ENCODE results near the gene VGLL4.
"Not testable (repeated sequence)": the region's sequence is repeated elsewhere in the genome, so short reads cannot be mapped to it uniquely, and the experiment has no call there.

The VGLL4 gene

GRCh38 chr3:11643605-11644087, at the start of gene VGLL4:
Gene VGLL4, minus strand, starts transcription at chr3:11643915. Its CDS starts 397 bp downstream, at chr3:11643518.
- no peak for DNase-seq (ENCODE audit: low read depth in 2 of 2)

GRCh38 chr3:11692532-11692813, 48.8 kb upstream of the VGLL4 start:
- DNase-seq (ENCODE audit: low read depth in 2 of 2), result no peak

GRCh38 chr3:11691767-11692531, 48.2 kb upstream of the VGLL4 start:
- DNase-seq (ENCODE audit: low read depth in 2 of 2), result no peak

- DNase-seq (ENCODE audit: low read depth in 2 of 2), result no peak
Observed at GRCh38 chr3:11690863-11691766, 47.4 kb upstream of the VGLL4 start.

- DNase-seq (ENCODE audit: low read depth in 2 of 2), result no peak
Observed at GRCh38 chr3:11689749-11690148, 46.0 kb upstream of the VGLL4 start.

- not testable (repeated sequence) for DNase-seq (ENCODE audit: low read depth in 2 of 2)
Observed at GRCh38 chr3:11684980-11685379, 41.3 kb upstream of the VGLL4 start.

- no peak for DNase-seq (ENCODE audit: low read depth in 2 of 2)
Observed at GRCh38 chr3:11680509-11680908, 36.8 kb upstream of the VGLL4 start.

- DNase-seq (ENCODE audit: low read depth in 2 of 2), result no peak
Observed at GRCh38 chr3:11679964-11680363, 36.2 kb upstream of the VGLL4 start.

- DNase-seq (ENCODE audit: low read depth in 2 of 2), result no peak
Observed at GRCh38 chr3:11672363-11672762, 28.6 kb upstream of the VGLL4 start.

- no peak for DNase-seq (ENCODE audit: low read depth in 2 of 2)
Observed at GRCh38 chr3:11671648-11672100, 28.0 kb upstream of the VGLL4 start.

GRCh38 chr3:11668243-11669235, 24.8 kb upstream of the VGLL4 start:
- DNase-seq (ENCODE audit: low read depth in 2 of 2), result no peak

- no peak for DNase-seq (ENCODE audit: low read depth in 2 of 2)
Observed at GRCh38 chr3:11665331-11665730, 21.6 kb upstream of the VGLL4 start.

GRCh38 chr3:11662392-11662990, 18.8 kb upstream of the VGLL4 start:
- no peak for DNase-seq (ENCODE audit: low read depth in 2 of 2)

- no peak for DNase-seq (ENCODE audit: low read depth in 2 of 2)
Observed at GRCh38 chr3:11661827-11662226, 18.1 kb upstream of the VGLL4 start.

GRCh38 chr3:11661052-11661656, 17.4 kb upstream of the VGLL4 start:
- no peak for DNase-seq (ENCODE audit: low read depth in 2 of 2)

GRCh38 chr3:11660242-11660641, 16.5 kb upstream of the VGLL4 start:
- DNase-seq (ENCODE audit: low read depth in 2 of 2), result no peak

GRCh38 chr3:11658180-11658579, 14.5 kb upstream of the VGLL4 start:
- no peak for DNase-seq (ENCODE audit: low read depth in 2 of 2)

GRCh38 chr3:11655196-11655928, 11.6 kb upstream of the VGLL4 start:
- DNase-seq (ENCODE audit: low read depth in 2 of 2), result no peak

- DNase-seq (ENCODE audit: low read depth in 2 of 2), result no peak
Observed at GRCh38 chr3:11654166-11654565, 10.5 kb upstream of the VGLL4 start.
